Spleen (tissue), 11 donors: ENCODE measurements around the gene SMCR8. TPM values are rescaled to one million over a fixed set of nuclear protein-coding genes. Genes with fewer than 3 reads are reported as not detected.

Source experiments
- DNase-seq: peaks from one replicate; pipeline ENCODE4 v3.0.0-alpha.2; 2020
- H3K27ac ChIP-seq, 8 donors: fragments of 200-600 bp; sonication (generic) in 7 of 8; 1 replicate in 4 of 8; 2 replicates in 4 of 8; pipeline versions ENCODE4 v1.5.0 to v1.8.0; 2016 to 2021; ENCODE audit warnings: inconsistent platforms in 4 of 8, mild to moderate bottlenecking in 4 of 8, moderate library complexity in 1 of 8
- H3K27me3 ChIP-seq, 7 donors: fragments of 200-600 bp; sonication (generic) in 6 of 7; replicated peaks in 1 of 7; 1 replicate in 4 of 7; 2 replicates in 3 of 7; pipeline versions ENCODE4 v1.5.0 to v1.8.0; 2016 to 2021; ENCODE audit warnings: inconsistent platforms in 3 of 7, mild to moderate bottlenecking in 1 of 7
- H3K36me3 ChIP-seq, 6 donors: fragments of 200-600 bp; sonication (generic) in 5 of 6; 1 replicate in 4 of 6; 2 replicates in 2 of 6; pipeline versions ENCODE4 v1.5.0 to v1.8.0; 2016 to 2021; ENCODE audit warnings: inconsistent platforms in 2 of 6
- H3K4me1 ChIP-seq, 6 donors: fragments of 200-600 bp; sonication (generic) in 5 of 6; 1 replicate in 3 of 6; 2 replicates in 3 of 6; pipeline versions ENCODE4 v1.5.0 to v1.8.0; 2016 to 2021; ENCODE audit warnings: inconsistent platforms in 3 of 6
- H3K4me3 ChIP-seq, 8 donors: fragments of 200-600 bp; sonication (generic) in 7 of 8; 1 replicate in 4 of 8; 2 replicates in 4 of 8; pipeline versions ENCODE4 v1.5.0 to v1.8.0; 2016 to 2021; ENCODE audit warnings: inconsistent platforms in 4 of 8, mild to moderate bottlenecking in 4 of 8, moderate library complexity in 2 of 8
- H3K9me3 ChIP-seq, 8 donors: fragments of 200-600 bp; sonication (generic) in 7 of 8; 1 replicate in 4 of 8; 2 replicates in 4 of 8; pipeline versions ENCODE4 v1.5.0 to v1.8.0; 2016 to 2021; ENCODE audit warnings: inconsistent platforms in 4 of 8
- CTCF ChIP-seq, 11 experiments: fragments of 200-600 bp in 7 of 11; fragments of 450-650 bp in 4 of 11; sonication (generic) in 4 of 11; IDR thresholded peaks in 8 of 11; conservative IDR thresholded peaks in 3 of 11; 1 replicate in 7 of 11; 2 replicates in 4 of 11; pipeline versions ENCODE4 v1.4.0 to v1.8.0; 2016 to 2021; ENCODE audit warnings: antibody characterized with exemption in 11 of 11, inconsistent platforms in 4 of 11, mild to moderate bottlenecking in 1 of 11
- POLR2A ChIP-seq, 3 donors: fragments of 450-650 bp; IDR thresholded peaks; one replicate each; pipeline ENCODE4 v1.5.1; 2017; ENCODE audit warnings: antibody characterized with exemption in 3 of 3, mild to moderate bottlenecking in 1 of 3
- POLR2AphosphoS5 ChIP-seq, 3 donors: sonication (generic); formaldehyde crosslinking; IDR thresholded peaks; one replicate each; pipeline ENCODE4 v1.5.1; 2017; ENCODE audit warnings: antibody characterized with exemption in 3 of 3
- WGBS, 5 donors: extraction: QIAGEN DNeasy Blood & Tissue Kit in 3 of 5; methylation state at CpG; one replicate each; pipeline versions ENCODE4 v1.1.5 to v1.1.7; 2013 to 2018; 5-methylcytosine and 5-hydroxymethylcytosine counted together
- intact Hi-C: fragments of 100-400 bp; cut with DNase I; formaldehyde crosslinking; loops from one replicate; pipeline ENCODE4 v1.15.0; 2023; ENCODE audit warnings: low total_unique reads
- polyA plus RNA-seq, 3 donors: library from polyadenylated mRNA; stranded (reverse); fragments of 200-250 nt; gene quantifications; one replicate each; pipeline ENCODE4 v1.2.1, GENCODE V29; 2013
- total RNA-seq, 7 donors: library from RNA; depleted of rRNA in 3 of 7; stranded (reverse); fragments of >200 nt in 3 of 7; fragmentation: NEBNext Ultra II Directional in 4 of 7; extraction: Animal tissue kit (Norgen Biotek cat#: 25700) in 4 of 7; gene quantifications; one replicate each; pipeline versions ENCODE4 v1.1.0 to v1.2.1, GENCODE V29; 2016 to 2021
- donor health status: healthy with polysubstance abuse.
- donor health status: DM: no; HTN: no; CAD: no; lungs with moderate emphysema.
- donor health status: DM: no; HTN: no; CAD: no.
- donor health status: Bipolar disorder and iron deficiency.
- donor health status: healthy.
- donor health status: DM: no; HTN: no; CAD: no.
- donor health status: DM: yes; HTN: yes; CAD: no.

SMCR8 gene
- total and polyA plus RNA-seq, 10 donors: 3.9 to 38.0 (median 28.4) TPM

- H3K27me3 ChIP-seq: no peaks in the 10 kb centered on the region
- 71 to 86% (median 83%) methylated on average over 5 of the region's 5 CpGs for WGBS, 5 donors
- no peak overlapping the region for H3K4me3 ChIP-seq
- no peaks in the 10 kb centered on the region for H3K9me3 ChIP-seq
- TF ChIP-seq POLR2AphosphoS5 (IDR thresholded peaks at IDR 0.05) (no peak), POLR2A (IDR thresholded peaks at IDR 0.05) (no peak), CTCF (IDR thresholded peaks at IDR 0.05 in 8 of 11, conservative IDR thresholded peaks at IDR 0.05 in 3 of 11) (no peak)
- intact Hi-C loops: no loop called here
- peaks cover 47 to 100% (median 88%) of the 10 kb centered on the region in 6 donors for H3K4me1 ChIP-seq
- peak; percentile 42 for DNase-seq
- H3K36me3 ChIP-seq: peaks cover 8 to 100% (median 61%) of the 10 kb centered on the region in 6 donors
- H3K27ac ChIP-seq: no peak overlapping the region
These were observed 6.2 kb downstream of the SMCR8 start for GRCh38 chr17:18321309-18321708.

GRCh38 chr17:18322522-18322921, 7.4 kb downstream of the SMCR8 start:
- WGBS, 5 donors: 85 to 91% (median 88%) methylated on average over 12 of the region's 12 CpGs
- no peak overlapping the region for H3K27ac ChIP-seq
- no peak for TF ChIP-seq POLR2A (IDR thresholded peaks at IDR 0.05)
- peak in 2 of 3 donors; percentile 18 to 57 for TF ChIP-seq POLR2AphosphoS5 (IDR thresholded peaks at IDR 0.05)
- no peak for TF ChIP-seq CTCF (IDR thresholded peaks at IDR 0.05 in 8 of 11, conservative IDR thresholded peaks at IDR 0.05 in 3 of 11)
- intact Hi-C loops: no loop called here
- no peaks in the 10 kb centered on the region for H3K9me3 ChIP-seq
- peaks cover 36 to 97% (median 77%) of the 10 kb centered on the region in 6 donors for H3K4me1 ChIP-seq
- peak; percentile 69 for DNase-seq
- peaks cover 8 to 100% (median 68%) of the 10 kb centered on the region in 6 donors for H3K36me3 ChIP-seq
- no peak overlapping the region for H3K4me3 ChIP-seq
- no peaks in the 10 kb centered on the region for H3K27me3 ChIP-seq

GRCh38 chr17:18323007-18323406, 7.9 kb downstream of the SMCR8 start:
- Histone ChIP-seq H3K4me1 (peaks cover 31 to 93% (median 73%) of the 10 kb centered on the region in 6 donors), H3K27me3 (no peaks in the 10 kb centered on the region), H3K36me3 (peaks cover 8 to 100% (median 68%) of the 10 kb centered on the region in 6 donors), H3K9me3 (no peaks in the 10 kb centered on the region), H3K4me3 (no peak overlapping the region), H3K27ac (no peak overlapping the region)
- 52 to 77% (median 71%) methylated on average over 3 of the region's 3 CpGs for WGBS, 5 donors
- intact Hi-C loops: no loop called here
- DNase-seq: peak; percentile 44
- no peak for TF ChIP-seq POLR2AphosphoS5 (IDR thresholded peaks at IDR 0.05)
- no peak for TF ChIP-seq POLR2A (IDR thresholded peaks at IDR 0.05)
- TF ChIP-seq CTCF (IDR thresholded peaks at IDR 0.05 in 8 of 11, conservative IDR thresholded peaks at IDR 0.05 in 3 of 11): no peak

- Histone ChIP-seq H3K27me3 (no peaks in the 10 kb centered on the region), H3K27ac (peak overlapping the region in 1 of 8 donors; percentile 67), H3K9me3 (no peaks in the 10 kb centered on the region), H3K4me1 (peaks cover 25 to 86% (median 66%) of the 10 kb centered on the region in 6 donors), H3K4me3 (no peak overlapping the region), H3K36me3 (peaks cover 8 to 100% (median 73%) of the 10 kb centered on the region in 6 donors)
- 87 to 94% (median 91%) methylated on average over 10 to 16 of the region's 16 CpGs for WGBS, 5 donors
- peak in 2 of 3 donors; percentile 7 to 65 for TF ChIP-seq POLR2AphosphoS5 (IDR thresholded peaks at IDR 0.05)
- no peak for TF ChIP-seq CTCF (IDR thresholded peaks at IDR 0.05 in 8 of 11, conservative IDR thresholded peaks at IDR 0.05 in 3 of 11)
- intact Hi-C loops: no loop called here
- DNase-seq: peak; percentile 62
These were observed 8.5 kb downstream of the SMCR8 start for GRCh38 chr17:18323507-18324139.
